HCT116 (cell line): ENCODE data around the gene USP15. TPM values are rescaled to one million over a fixed set of nuclear protein-coding genes. Genes with fewer than 3 reads are reported as not detected.

ENCODE experiments used
- ATAC-seq: fragments of 200-7000 bp; cut with Tn5 transposase; 2 replicates; pipeline ENCODE4 v1.9.1; 2020; ENCODE audit warnings: mild to moderate bottlenecking, moderate library complexity
- BruUV-seq: library from RNA; stranded (reverse); fragments of 400-500 nt; replicated peaks from 2 replicates; lab custom pipeline; 2021; lab: Mats Ljungman, UMichigan
- CTCF ChIA-PET: fragments of 300-600 bp; sonication (Branson Sonifier 250); formaldehyde crosslinking; loops from one replicate; lab custom pipeline; 2021; ENCODE audit warnings: antibody characterized with exemption; lab: Charles Lee
- POLR2A ChIA-PET: fragments of 300-600, 350-600 bp; sonication (Branson Sonifier 250); formaldehyde crosslinking; loops from one replicate; lab custom pipeline; 2021; ENCODE audit warnings: antibody characterized with exemption; lab: Charles Lee
- RAD21 ChIA-PET, 2 experiments: fragments of 300-600 bp; sonication (Branson Sonifier 250); formaldehyde crosslinking; loops; one replicate each; lab custom pipeline; 2023; ENCODE audit warnings: low total read pairs in 2 of 2; ENCODE audit not compliant: uncharacterized antibody in 2 of 2, unreplicated experiment in 2 of 2, low non-redundant PET in 1 of 2; lab: Charles Lee
- DNase-seq: peaks from one replicate; pipeline ENCODE4 v3.0.0-alpha.2; 2010; ENCODE audit warnings: low read depth, low spot score
- H2AFZ ChIP-seq: fragments of 200-600 bp; shearing (Covaris generic), sonication (generic); 2 replicates; pipeline ENCODE4 v1.6.1; 2017; ENCODE audit warnings: low read depth, mixed run types, mixed read lengths, antibody characterized with exemption, low read length; ENCODE audit not compliant: poor library complexity, severe bottlenecking
- H3K27ac ChIP-seq: 2 replicates; pipeline ENCODE4 v1.5.1; 2012; ENCODE audit warnings: low read depth, low read length
- H3K27me3 ChIP-seq: fragments of 200-600 bp; sonication (generic); 2 replicates; pipeline ENCODE4 v1.6.1; 2016; ENCODE audit warnings: mixed run types, low read length, mixed read lengths; ENCODE audit not compliant: insufficient read depth
- H3K36me3 ChIP-seq, 2 experiments: fragments of 200-500 bp in 1 of 2; fragments of 200-600 bp in 1 of 2; sonication (Bioruptor generic) in 1 of 2; sonication (generic) in 1 of 2; 2 replicates each; pipeline versions ENCODE4 v1.5.1 to v1.6.1; 2014 to 2016; ENCODE audit warnings: low read length in 2 of 2, inconsistent platforms in 1 of 2, mixed read lengths in 1 of 2, mixed run types in 1 of 2; ENCODE audit not compliant: insufficient read depth in 2 of 2, control insufficient read depth in 1 of 2
- H3K4me1 ChIP-seq, 2 experiments: fragments of 200-600 bp in 1 of 2; sonication (generic) in 1 of 2; 2 replicates each; pipeline versions ENCODE4 v1.5.1 to v1.6.1; 2012 to 2017; ENCODE audit warnings: low read length in 2 of 2, inconsistent platforms in 1 of 2, mild to moderate bottlenecking in 1 of 2, mixed read lengths in 1 of 2, mixed run types in 1 of 2, moderate library complexity in 1 of 2; ENCODE audit not compliant: insufficient read depth in 2 of 2, control insufficient read depth in 1 of 2
- H3K4me2 ChIP-seq: fragments of 200-600 bp; sonication (generic); 2 replicates; pipeline ENCODE4 v1.6.1; 2017; ENCODE audit warnings: mixed run types, low read length, mixed read lengths
- H3K4me3 ChIP-seq, 2 experiments: fragments of 200-600 bp in 1 of 2; sonication (generic) in 1 of 2; replicated peaks in 1 of 2; 2 replicates each; pipeline ENCODE4 v1.5.1; 2011 to 2016; ENCODE audit warnings: low read length in 2 of 2, control low read depth in 1 of 2, low read depth in 1 of 2, mild to moderate bottlenecking in 1 of 2, mixed read lengths in 1 of 2, mixed run types in 1 of 2
- H3K79me2 ChIP-seq: fragments of 200-600 bp; sonication (generic); 2 replicates; pipeline ENCODE4 v1.6.1; 2017; ENCODE audit warnings: mild to moderate bottlenecking, mixed run types, low read length, moderate library complexity, mixed read lengths; ENCODE audit not compliant: insufficient read depth
- H3K9ac ChIP-seq: fragments of 200-600 bp; sonication (generic); 2 replicates; pipeline ENCODE4 v1.6.1; 2016; ENCODE audit warnings: low read length, mixed read lengths
- H3K9me2 ChIP-seq: fragments of 200-600 bp; sonication (generic), shearing (Covaris generic); 2 replicates; pipeline ENCODE4 v1.6.1; 2017; ENCODE audit warnings: mixed run types, mild to moderate bottlenecking, moderate library complexity; ENCODE audit not compliant: insufficient read depth
- H3K9me3 ChIP-seq, 2 experiments: fragments of 200-500 bp in 1 of 2; fragments of 200-600 bp in 1 of 2; sonication (Bioruptor generic) in 1 of 2; sonication (generic) in 1 of 2; 2 replicates each; pipeline ENCODE4 v1.6.1; 2014 to 2017; ENCODE audit warnings: low read length in 2 of 2, mixed read lengths in 2 of 2, inconsistent platforms in 1 of 2, low read depth in 1 of 2, mild to moderate bottlenecking in 1 of 2, mixed run types in 1 of 2, moderate library complexity in 1 of 2; ENCODE audit not compliant: control insufficient read depth in 1 of 2, insufficient read depth in 1 of 2
- H4K20me1 ChIP-seq: fragments of 200-600 bp; sonication (generic), shearing (Covaris generic); 2 replicates; pipeline ENCODE4 v1.6.1; 2017; ENCODE audit warnings: mixed run types, mild to moderate bottlenecking, moderate library complexity; ENCODE audit not compliant: insufficient read depth
- ATF3 ChIP-seq: IDR thresholded peaks from 2 replicates; pipeline ENCODE4 v1.6.1; 2012
- CTCF ChIP-seq, 3 experiments: fragments of 200-600 bp in 1 of 3; sonication (generic) in 1 of 3; IDR thresholded peaks in 2 of 3; conservative IDR thresholded peaks in 1 of 3; 2 replicates each; pipeline ENCODE4 v1.5.1; 2012 to 2017; ENCODE audit warnings: low read depth in 2 of 3, low read length in 2 of 3, antibody characterized with exemption in 1 of 3, borderline replicate concordance in 1 of 3, control low read depth in 1 of 3, mild to moderate bottlenecking in 1 of 3, mixed read lengths in 1 of 3, mixed run types in 1 of 3, moderate library complexity in 1 of 3; ENCODE audit not compliant: insufficient read depth in 1 of 3
- EGR1 ChIP-seq: IDR thresholded peaks from 2 replicates; pipeline ENCODE4 v1.6.1; 2012; ENCODE audit warnings: low read depth
- EZH2 ChIP-seq: fragments of 200-600 bp; sonication (generic); IDR thresholded peaks from 2 replicates; pipeline ENCODE4 v1.6.1; 2017; ENCODE audit warnings: antibody characterized with exemption, mixed run types
- FOSL1 ChIP-seq: IDR thresholded peaks from 2 replicates; pipeline ENCODE4 v1.6.1; 2012; ENCODE audit warnings: low read depth
- MAX ChIP-seq: IDR thresholded peaks from 2 replicates; pipeline ENCODE4 v1.6.1; 2012
- POLR2A ChIP-seq: IDR thresholded peaks from 2 replicates; pipeline ENCODE4 v1.7.0; 2011; ENCODE audit warnings: borderline replicate concordance; ENCODE audit not compliant: insufficient read depth, insufficient read length; ENCODE audit errors: extremely low read depth
- POLR2AphosphoS5 ChIP-seq: IDR thresholded peaks from 2 replicates; pipeline ENCODE4 v1.6.1; 2011; ENCODE audit warnings: mild to moderate bottlenecking, low read depth, low read length, moderate library complexity
- RAD21 ChIP-seq: IDR thresholded peaks from 2 replicates; pipeline ENCODE4 v1.6.1; 2012; ENCODE audit warnings: low read depth, mild to moderate bottlenecking
- SP1 ChIP-seq: IDR thresholded peaks from 2 replicates; pipeline ENCODE4 v1.6.1; 2012; ENCODE audit warnings: low read depth
- SRF ChIP-seq: IDR thresholded peaks from 2 replicates; pipeline ENCODE4 v1.6.1; 2012; ENCODE audit warnings: low read depth
- TCF7L2 ChIP-seq: IDR thresholded peaks from 2 replicates; pipeline ENCODE4 v1.7.0; 2011; ENCODE audit warnings: borderline replicate concordance, inconsistent platforms; ENCODE audit not compliant: insufficient read depth, insufficient read length; ENCODE audit errors: extremely low read depth
- YY1 ChIP-seq: IDR thresholded peaks from 2 replicates; pipeline ENCODE4 v1.6.1; 2011; ENCODE audit warnings: low read length, low read depth, moderate library complexity, mild to moderate bottlenecking; ENCODE audit not compliant: insufficient replicate concordance; ENCODE audit errors: extremely low read depth
- ZBTB33 ChIP-seq: IDR thresholded peaks from 2 replicates; pipeline ENCODE4 v1.6.1; 2011; ENCODE audit warnings: mild to moderate bottlenecking, low read length, moderate library complexity; ENCODE audit not compliant: insufficient replicate concordance; ENCODE audit errors: extremely low read depth
- ZFX ChIP-seq: fragments of 450-650 bp; IDR thresholded peaks from 2 replicates; pipeline ENCODE4 v1.6.1; 2017
- ZNF274 ChIP-seq: fragments of 200-500 bp; sonication (Bioruptor generic); IDR thresholded peaks from 2 replicates; pipeline ENCODE4 v1.6.1; 2014; ENCODE audit warnings: mild to moderate bottlenecking, low read depth, low read length, inconsistent platforms
- intact Hi-C: fragments of 100-400 bp; cut with micrococcal nuclease; formaldehyde crosslinking; loops from 2 replicates; pipeline ENCODE4 v1.10.0; 2022
- total RNA-seq: library from RNA; stranded (reverse); gene quantifications from one replicate; pipeline ENCODE4 v1.2.1, GENCODE V29; 2021; ENCODE audit not compliant: unreplicated experiment
- TF ChIP-seq, protein P1 (sequence below): IDR thresholded peaks from 2 replicates; pipeline ENCODE4 v1.6.1; 2012; ENCODE audit warnings: low read depth

The USP15 gene
- total RNA-seq, 1 experiment from 2014 or later, result 49.5 TPM

- Histone ChIP-seq H3K9me2 (no peaks in the 10 kb centered on the region; the same call in 1 of the 2 replicates), H3K9me3 (no peaks in the 10 kb centered on the region), H3K27ac (no peak overlapping the region), H3K4me1 (no peaks in the 10 kb centered on the region), H3K9ac (no peak overlapping the region), H2AFZ (no peak overlapping the region), H3K36me3 (no peaks in the 10 kb centered on the region), H3K27me3 (no peaks in the 10 kb centered on the region), H3K4me3 (no peak overlapping the region), H4K20me1 (no peaks in the 10 kb centered on the region; the same call in 1 of the 2 replicates), H3K79me2 (peaks cover 5% of the 10 kb centered on the region; the same call in 1 of the 2 replicates), H3K4me2 (no peak overlapping the region)
- TF ChIP-seq SP1 (no peak), RAD21 (no peak), YY1 (no peak), POLR2AphosphoS5 (no peak), ZNF274 (no peak), FOSL1 (no peak), EZH2 (no peak), MAX (no peak), TCF7L2 (no peak), POLR2A (no peak), ZBTB33 (no peak), CTCF (IDR thresholded peaks at IDR 0.05 in 2 of 3, conservative IDR thresholded peaks at IDR 0.05 in 1 of 3; ENCODE audit: borderline replicate concordance in 1 of 3, insufficient read depth in 1 of 3, low read depth in 2 of 3, low read length in 2 of 3) (no peak), ATF3 (no peak), ZFX (no peak), SRF (no peak), EGR1 (no peak)
- TF ChIP-seq, protein P1, sequence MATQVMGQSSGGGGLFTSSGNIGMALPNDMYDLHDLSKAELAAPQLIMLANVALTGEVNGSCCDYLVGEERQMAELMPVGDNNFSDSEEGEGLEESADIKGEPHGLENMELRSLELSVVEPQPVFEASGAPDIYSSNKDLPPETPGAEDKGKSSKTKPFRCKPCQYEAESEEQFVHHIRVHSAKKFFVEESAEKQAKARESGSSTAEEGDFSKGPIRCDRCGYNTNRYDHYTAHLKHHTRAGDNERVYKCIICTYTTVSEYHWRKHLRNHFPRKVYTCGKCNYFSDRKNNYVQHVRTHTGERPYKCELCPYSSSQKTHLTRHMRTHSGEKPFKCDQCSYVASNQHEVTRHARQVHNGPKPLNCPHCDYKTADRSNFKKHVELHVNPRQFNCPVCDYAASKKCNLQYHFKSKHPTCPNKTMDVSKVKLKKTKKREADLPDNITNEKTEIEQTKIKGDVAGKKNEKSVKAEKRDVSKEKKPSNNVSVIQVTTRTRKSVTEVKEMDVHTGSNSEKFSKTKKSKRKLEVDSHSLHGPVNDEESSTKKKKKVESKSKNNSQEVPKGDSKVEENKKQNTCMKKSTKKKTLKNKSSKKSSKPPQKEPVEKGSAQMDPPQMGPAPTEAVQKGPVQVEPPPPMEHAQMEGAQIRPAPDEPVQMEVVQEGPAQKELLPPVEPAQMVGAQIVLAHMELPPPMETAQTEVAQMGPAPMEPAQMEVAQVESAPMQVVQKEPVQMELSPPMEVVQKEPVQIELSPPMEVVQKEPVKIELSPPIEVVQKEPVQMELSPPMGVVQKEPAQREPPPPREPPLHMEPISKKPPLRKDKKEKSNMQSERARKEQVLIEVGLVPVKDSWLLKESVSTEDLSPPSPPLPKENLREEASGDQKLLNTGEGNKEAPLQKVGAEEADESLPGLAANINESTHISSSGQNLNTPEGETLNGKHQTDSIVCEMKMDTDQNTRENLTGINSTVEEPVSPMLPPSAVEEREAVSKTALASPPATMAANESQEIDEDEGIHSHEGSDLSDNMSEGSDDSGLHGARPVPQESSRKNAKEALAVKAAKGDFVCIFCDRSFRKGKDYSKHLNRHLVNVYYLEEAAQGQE, result no peak
- ChIA-PET POLR2A (interaction anchor here (0.7 kb wide), 1 partner anchor 99 kb away, joined by 3 read pairs; no protein-coding TSS in a partner anchor), CTCF (no interaction called here), RAD21 (no interaction called here)
- ATAC-seq (no peak), DNase-seq (no peak)
- intact Hi-C loops, result no loop called here
- BruUV-seq, result no TSS peak
Observed at GRCh38 chr12:62351326-62351725, 91.1 kb downstream of the USP15 start.
